ENCODE measurements around the gene GLMP. TPM values are rescaled to one million over a fixed set of nuclear protein-coding genes. Genes with fewer than 3 reads are reported as not detected.
"Not testable (repeated sequence)": the region's sequence is repeated elsewhere in the genome, so short reads cannot be mapped to it uniquely, and the experiment has no call there.

Gene GLMP
- total RNA-seq, 1 donor, result 55.3 TPM

GRCh38 chr1:156336242-156336641, 40.8 kb upstream of the GLMP start:
- DNase-seq (ENCODE audit: low read depth), result no peak
- H3K4me3 ChIP-seq (ENCODE audit: low read depth, low read length), result peak overlapping the region; percentile 90
- TF ChIP-seq, protein P1, sequence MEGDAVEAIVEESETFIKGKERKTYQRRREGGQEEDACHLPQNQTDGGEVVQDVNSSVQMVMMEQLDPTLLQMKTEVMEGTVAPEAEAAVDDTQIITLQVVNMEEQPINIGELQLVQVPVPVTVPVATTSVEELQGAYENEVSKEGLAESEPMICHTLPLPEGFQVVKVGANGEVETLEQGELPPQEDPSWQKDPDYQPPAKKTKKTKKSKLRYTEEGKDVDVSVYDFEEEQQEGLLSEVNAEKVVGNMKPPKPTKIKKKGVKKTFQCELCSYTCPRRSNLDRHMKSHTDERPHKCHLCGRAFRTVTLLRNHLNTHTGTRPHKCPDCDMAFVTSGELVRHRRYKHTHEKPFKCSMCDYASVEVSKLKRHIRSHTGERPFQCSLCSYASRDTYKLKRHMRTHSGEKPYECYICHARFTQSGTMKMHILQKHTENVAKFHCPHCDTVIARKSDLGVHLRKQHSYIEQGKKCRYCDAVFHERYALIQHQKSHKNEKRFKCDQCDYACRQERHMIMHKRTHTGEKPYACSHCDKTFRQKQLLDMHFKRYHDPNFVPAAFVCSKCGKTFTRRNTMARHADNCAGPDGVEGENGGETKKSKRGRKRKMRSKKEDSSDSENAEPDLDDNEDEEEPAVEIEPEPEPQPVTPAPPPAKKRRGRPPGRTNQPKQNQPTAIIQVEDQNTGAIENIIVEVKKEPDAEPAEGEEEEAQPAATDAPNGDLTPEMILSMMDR (IDR thresholded peaks at IDR 0.05; ENCODE audit: insufficient read depth, low read depth, low read length), result peak; percentile 15

DNA sequence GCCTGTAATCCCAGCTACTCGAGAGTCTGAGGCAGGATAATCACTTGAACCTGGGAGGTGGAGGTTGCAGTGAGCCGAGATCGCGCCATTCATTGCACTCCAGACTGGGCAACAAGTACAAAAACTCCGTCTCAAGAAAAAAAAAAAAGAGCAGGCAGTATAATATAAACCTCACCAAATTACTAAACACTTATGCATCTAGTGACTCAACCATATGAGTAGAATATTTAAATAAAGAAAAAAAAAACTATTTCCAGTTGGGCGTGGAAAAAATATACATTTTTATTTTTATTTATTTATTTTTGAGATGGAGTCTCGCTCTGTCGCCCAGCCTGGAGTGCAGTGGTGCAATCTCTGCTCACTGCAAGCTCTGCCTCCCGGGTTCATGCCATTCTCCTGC, 27.7 kb upstream of the GLMP start:
- not testable (repeated sequence) for DNase-seq (ENCODE audit: low read depth); H3K4me3 ChIP-seq (ENCODE audit: low read depth, low read length)

DNA sequence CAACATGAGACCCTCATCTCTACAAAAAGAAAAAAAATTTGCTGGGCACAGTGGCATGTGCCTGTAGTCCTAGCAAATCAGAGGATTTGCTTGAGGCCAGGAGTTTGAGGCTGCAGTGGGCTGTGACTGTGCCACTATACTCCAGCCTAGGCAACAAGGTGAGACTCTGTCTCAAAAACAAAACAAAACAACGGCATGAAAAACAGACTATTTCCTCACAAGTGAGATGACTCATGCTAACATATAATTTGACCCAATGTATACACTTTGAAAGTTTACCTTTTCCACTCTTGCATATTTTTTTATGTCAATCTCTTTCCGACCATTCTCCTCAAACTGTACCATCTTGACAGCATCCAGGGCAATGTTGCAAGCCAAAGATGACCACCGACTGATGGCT, 25.1 kb upstream of the GLMP start:
- no peak overlapping the region for H3K4me3 ChIP-seq (ENCODE audit: low read depth, low read length)
- DNase-seq (ENCODE audit: low read depth), result no peak
- TF ChIP-seq, protein P1 (IDR thresholded peaks at IDR 0.05; ENCODE audit: insufficient read depth, low read depth, low read length), result no peak

DNA sequence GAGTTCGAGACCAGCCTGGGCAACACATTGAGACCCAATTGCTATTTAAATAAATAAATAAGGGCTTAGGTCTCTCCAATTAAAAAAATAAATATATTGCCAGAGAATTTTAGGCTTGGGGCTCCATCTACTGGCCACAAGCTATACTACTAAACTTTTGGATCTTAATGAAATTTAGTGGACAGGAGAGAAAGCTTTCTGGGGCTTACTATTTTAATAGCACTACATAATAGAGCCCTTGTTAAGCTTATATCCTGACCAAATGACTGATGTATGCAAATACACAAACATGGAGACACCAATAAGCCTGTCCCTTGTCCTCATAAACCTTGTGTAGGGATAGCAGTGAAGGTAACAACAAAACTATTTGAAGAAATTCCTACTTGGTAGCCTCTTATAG, 24.2 kb upstream of the GLMP start:
- peak; percentile 49 for DNase-seq (ENCODE audit: low read depth)

DNA sequence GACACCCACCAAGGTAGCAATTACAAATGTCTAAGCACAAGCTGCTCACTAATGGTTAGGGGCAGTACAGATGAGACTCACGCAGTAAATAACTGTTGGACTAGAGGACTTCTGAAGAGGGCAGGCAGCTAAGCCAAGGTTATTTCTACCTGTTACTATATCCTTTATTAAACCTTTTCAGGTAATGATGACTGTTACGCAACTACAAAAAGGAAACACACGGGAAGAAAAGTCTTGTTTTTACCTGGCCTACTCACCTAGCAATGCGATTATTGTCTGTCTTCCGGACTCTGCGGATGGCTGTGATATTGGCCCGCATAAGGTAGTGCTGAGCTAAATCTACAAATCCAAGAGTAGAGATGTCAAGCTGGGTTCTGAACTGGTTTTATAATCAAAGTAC, 21.4 kb upstream of the GLMP start:
- TF ChIP-seq, protein P1 (IDR thresholded peaks at IDR 0.05; ENCODE audit: insufficient read depth, low read depth, low read length), result no peak
- H3K4me3 ChIP-seq (ENCODE audit: low read depth, low read length), result no peak overlapping the region
- no peak for DNase-seq (ENCODE audit: low read depth)

More for the DNA sequence above, 24.2 kb upstream of the GLMP start:
- TF ChIP-seq, protein P1 (IDR thresholded peaks at IDR 0.05; ENCODE audit: insufficient read depth, low read depth, low read length), result peak; percentile 61
- H3K4me3 ChIP-seq (ENCODE audit: low read depth, low read length), result no peak overlapping the region

DNA sequence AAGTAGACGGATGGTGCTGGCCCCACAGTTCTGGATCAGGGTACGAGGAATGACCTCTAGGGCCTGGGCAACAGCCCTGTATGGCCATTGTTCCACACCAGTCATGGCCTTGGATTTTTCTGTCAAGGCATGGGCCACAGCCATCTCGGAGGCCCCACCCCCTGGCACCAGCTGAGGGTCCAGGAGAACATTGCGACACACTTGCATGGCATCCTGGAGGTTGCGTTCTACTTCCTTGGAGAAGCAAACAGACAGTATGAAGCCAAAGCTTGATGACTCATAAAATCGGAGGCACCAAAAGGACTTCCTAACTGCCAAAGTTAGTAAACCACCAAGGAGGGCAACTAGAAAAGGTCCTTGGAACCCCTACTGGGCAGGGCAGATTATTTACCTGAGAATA, 15.5 kb upstream of the GLMP start:
- no peak overlapping the region for H3K4me3 ChIP-seq (ENCODE audit: low read depth, low read length)
- DNase-seq (ENCODE audit: low read depth), result peak; percentile 26
- TF ChIP-seq, protein P1 (IDR thresholded peaks at IDR 0.05; ENCODE audit: insufficient read depth, low read depth, low read length), result no peak

- TF ChIP-seq, protein P1 (IDR thresholded peaks at IDR 0.05; ENCODE audit: insufficient read depth, low read depth, low read length), result no peak
- peak; percentile 74 for DNase-seq (ENCODE audit: low read depth)
- no peak overlapping the region for H3K4me3 ChIP-seq (ENCODE audit: low read depth, low read length)
Measured at GRCh38 chr1:156308078-156308477, 12.6 kb upstream of the GLMP start.

All from fibroblast of villous mesenchyme (primary cell).